Stimulated activated CD8-positive, alpha-beta memory T cell treated with anti-CD3 and anti-CD28 coated beads, Interleukin-7, amount 100 ng/mL, for 1 hour (primary cell): ENCODE results near the gene RBAK.
A peak's percentile ranks its signal among the peaks of the same experiment; 100 is the strongest.
"Not testable (repeated sequence)": the region's sequence is repeated elsewhere in the genome, so short reads cannot be mapped to it uniquely, and the experiment has no call there.

Source experiments
- DNase-seq, 2 donors: peaks; one replicate each; pipeline ENCODE4 v3.0.0-alpha.2; 2020; ENCODE audit warnings: low read depth in 2 of 2

The RBAK gene

GRCh38 chr7:5045558-5046396 lies at the start of gene RBAK:
Gene RBAK (plus strand): TSS chr7:5045860. CDS start chr7:5048077, 2,217 bp downstream.
- peak; percentile 63 to 79 for DNase-seq

- DNase-seq, result no peak
Observed at GRCh38 chr7:4996696-4997222, 48.9 kb upstream of the RBAK start.

- no peak for DNase-seq
Observed at GRCh38 chr7:4998244-4998643, 47.4 kb upstream of the RBAK start.

GRCh38 chr7:4998910-4999309 lies 46.8 kb upstream of the RBAK start:
- DNase-seq, result no peak

GRCh38 chr7:4999369-4999950 lies 46.2 kb upstream of the RBAK start:
- DNase-seq, result no peak

- no peak for DNase-seq
Observed at GRCh38 chr7:5001003-5001402, 44.7 kb upstream of the RBAK start.

- no peak for DNase-seq
Observed at GRCh38 chr7:5001911-5002310, 43.7 kb upstream of the RBAK start.

- no peak for DNase-seq
Observed at GRCh38 chr7:5005066-5005465, 40.6 kb upstream of the RBAK start.

GRCh38 chr7:5012985-5013384 lies 32.7 kb upstream of the RBAK start:
- no peak for DNase-seq

GRCh38 chr7:5015936-5016335 lies 29.7 kb upstream of the RBAK start:
- not testable (repeated sequence) for DNase-seq

GRCh38 chr7:5017626-5018025 lies 28.0 kb upstream of the RBAK start:
- DNase-seq, result not testable (repeated sequence)

GRCh38 chr7:5020098-5020497 lies 25.6 kb upstream of the RBAK start:
- DNase-seq, result no peak

- not testable (repeated sequence) for DNase-seq
Observed at GRCh38 chr7:5020976-5021550, 24.6 kb upstream of the RBAK start.

- DNase-seq, result not testable (repeated sequence)
Observed at GRCh38 chr7:5023626-5024025, 22.0 kb upstream of the RBAK start.

- not testable (repeated sequence) for DNase-seq
Observed at GRCh38 chr7:5027796-5028410, 17.8 kb upstream of the RBAK start.

- DNase-seq, result not testable (repeated sequence)
Observed at GRCh38 chr7:5033186-5033585, 12.5 kb upstream of the RBAK start.

- no peak for DNase-seq
Observed at GRCh38 chr7:5035276-5035675, 10.4 kb upstream of the RBAK start.

GRCh38 chr7:5036446-5036845 lies 9.2 kb upstream of the RBAK start:
- DNase-seq, result no peak

- DNase-seq, result no peak
Observed at GRCh38 chr7:5041047-5041446, 4.6 kb upstream of the RBAK start.

- DNase-seq, result no peak
Observed at GRCh38 chr7:5043661-5044060, 2.0 kb upstream of the RBAK start.

- not testable (repeated sequence) for DNase-seq
Observed at GRCh38 chr7:5046397-5046732, 705 bp downstream of the RBAK start.

- DNase-seq, result not testable (repeated sequence)
Observed at GRCh38 chr7:5047127-5047526, 1.5 kb downstream of the RBAK start.
